Neural crest cell (in vitro differentiated cells): ENCODE results near the gene COLGALT1. TPM values are rescaled to one million over a fixed set of nuclear protein-coding genes. Genes with fewer than 3 reads are reported as not detected.

Source experiments
- DNase-seq: peaks from one replicate; pipeline ENCODE4 v3.0.0; 2021; ENCODE audit warnings: low read depth, mixed read lengths, low spot score
- H3K27ac Mint-ChIP-seq: one replicate; pipeline ENCODE4 v1.8.0; 2021; ENCODE audit warnings: mild to moderate bottlenecking, mixed read lengths; ENCODE audit not compliant: unreplicated experiment
- H3K27me3 Mint-ChIP-seq: 2 replicates; pipeline ENCODE4 v1.8.0; 2021; ENCODE audit warnings: low read depth, mild to moderate bottlenecking, mixed read lengths
- H3K36me3 Mint-ChIP-seq: 2 replicates; pipeline ENCODE4 v1.8.0; 2021; ENCODE audit warnings: low read depth, mild to moderate bottlenecking, mixed read lengths
- H3K4me1 Mint-ChIP-seq: 2 replicates; pipeline ENCODE4 v1.8.0; 2021; ENCODE audit warnings: mixed read lengths
- H3K4me3 Mint-ChIP-seq: one replicate; pipeline ENCODE4 v1.8.0; 2021; ENCODE audit warnings: mild to moderate bottlenecking, mixed read lengths
- H3K9me3 Mint-ChIP-seq: 2 replicates; pipeline ENCODE4 v1.8.0; 2021; ENCODE audit warnings: mixed read lengths
- CTCF ChIP-seq: fragments of 200-600 bp; sonication (generic); conservative IDR thresholded peaks from 2 replicates; pipeline ENCODE4 v1.5.0; 2021; ENCODE audit warnings: antibody characterized with exemption, mild to moderate bottlenecking
- total RNA-seq: library from RNA; stranded (reverse); gene quantifications from 2 replicates; pipeline ENCODE4 v1.2.1, GENCODE V29; 2021

Gene COLGALT1
- total RNA-seq, 1 donor from 2014 or later = 81.7 TPM

GRCh38 chr19:17572638-17573037 is 17.2 kb downstream of the COLGALT1 start:
- peak overlapping the region; percentile 35 for H3K27ac Mint-ChIP-seq
- TF ChIP-seq CTCF = no peak

GRCh38 chr19:17575871-17576757 is 20.7 kb downstream of the COLGALT1 start:
- TF ChIP-seq CTCF = no peak
- DNase-seq = no peak
- Mint-ChIP-seq H3K27me3 (no peaks in the 10 kb centered on the region), H3K4me1 (peaks cover 8% of the 10 kb centered on the region), H3K4me3 (no peak overlapping the region), H3K36me3 (peaks cover 16% of the 10 kb centered on the region), H3K9me3 (no peaks in the 10 kb centered on the region), H3K27ac (no peak overlapping the region)

More at GRCh38 chr19:17572638-17573037, 17.2 kb downstream of the COLGALT1 start:
- Mint-ChIP-seq H3K4me1 (no peaks in the 10 kb centered on the region), H3K4me3 (no peak overlapping the region), H3K27me3 (no peaks in the 10 kb centered on the region), H3K36me3 (peaks cover 10% of the 10 kb centered on the region), H3K9me3 (no peaks in the 10 kb centered on the region)
- DNase-seq = no peak

- peaks cover 8% of the 10 kb centered on the region for H3K4me1 Mint-ChIP-seq
- TF ChIP-seq CTCF = no peak
- no peaks in the 10 kb centered on the region for H3K9me3 Mint-ChIP-seq
- DNase-seq = peak; percentile 54
- H3K27me3 Mint-ChIP-seq = no peaks in the 10 kb centered on the region
- peaks cover 16% of the 10 kb centered on the region for H3K36me3 Mint-ChIP-seq
- H3K27ac Mint-ChIP-seq = no peak overlapping the region
- no peak overlapping the region for H3K4me3 Mint-ChIP-seq
Observed at GRCh38 chr19:17576758-17577456, 21.5 kb downstream of the COLGALT1 start.

DNA sequence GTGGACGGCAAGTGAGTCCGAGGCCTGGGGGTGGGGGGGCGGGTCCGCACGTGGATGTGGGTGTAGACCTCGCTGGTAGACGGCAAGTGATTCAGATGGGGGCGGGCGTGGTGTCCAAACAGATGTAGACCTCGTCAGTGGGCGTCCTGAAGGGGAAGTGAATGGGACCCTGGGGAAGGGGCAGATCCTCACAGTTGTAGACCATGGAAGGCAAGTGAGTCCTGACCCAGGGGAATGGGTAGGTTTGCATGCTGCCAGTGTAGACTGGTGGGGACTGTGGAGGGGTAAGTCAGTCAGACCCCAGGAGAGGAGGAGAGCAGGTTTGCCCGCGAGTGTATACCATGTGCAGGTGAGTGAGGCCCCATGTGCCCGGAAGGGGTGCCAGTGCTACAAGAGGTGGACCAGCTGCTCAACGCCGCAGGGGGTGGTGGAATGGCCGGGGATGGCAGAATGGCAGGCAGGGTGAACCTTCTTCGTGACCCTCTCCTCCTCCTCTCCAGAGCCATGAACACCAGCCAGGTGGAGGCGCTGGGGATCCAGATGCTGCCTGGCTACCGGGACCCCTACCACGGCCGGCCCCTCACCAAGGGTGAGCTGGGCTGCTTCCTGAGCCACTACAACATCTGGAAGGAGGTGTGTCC is 22.1 kb downstream of the COLGALT1 start:
- peaks cover 8% of the 10 kb centered on the region for H3K4me1 Mint-ChIP-seq
- H3K4me3 Mint-ChIP-seq = no peak overlapping the region
- no peaks in the 10 kb centered on the region for H3K9me3 Mint-ChIP-seq
- no peaks in the 10 kb centered on the region for H3K27me3 Mint-ChIP-seq
- no peak for DNase-seq
- TF ChIP-seq CTCF = no peak
- no peak overlapping the region for H3K27ac Mint-ChIP-seq
- H3K36me3 Mint-ChIP-seq = peaks cover 15% of the 10 kb centered on the region

GRCh38 chr19:17579661-17580244 is 24.3 kb downstream of the COLGALT1 start:
- Mint-ChIP-seq H3K27me3 (no peaks in the 10 kb centered on the region), H3K9me3 (no peaks in the 10 kb centered on the region), H3K36me3 (peaks cover 12% of the 10 kb centered on the region), H3K4me1 (peaks cover 8% of the 10 kb centered on the region), H3K4me3 (no peak overlapping the region), H3K27ac (no peak overlapping the region)
- peak; percentile 55 for DNase-seq
- no peak for TF ChIP-seq CTCF
